Uterus (tissue), 4 donors: ENCODE measurements around the gene RNF144A. TPM values are rescaled to one million over a fixed set of nuclear protein-coding genes. Genes with fewer than 3 reads are reported as not detected.

Experiments used
- DNase-seq, 2 donors: peaks; one replicate each; pipeline ENCODE4 v3.0.0-alpha.2; 2019 to 2020
- H3K27ac ChIP-seq, 2 donors: fragments of 200-600 bp; sonication (generic); 1 replicate in 1 of 2; 2 replicates in 1 of 2; pipeline ENCODE4 v1.5.1; 2016 to 2018
- H3K27me3 ChIP-seq, 2 donors: fragments of 200-600 bp; sonication (generic); one replicate each; pipeline ENCODE4 v1.5.1; 2018 to 2019; ENCODE audit warnings: control low read depth in 1 of 2
- H3K36me3 ChIP-seq, 2 donors: fragments of 200-600 bp; sonication (generic); one replicate each; pipeline ENCODE4 v1.5.1; 2019; ENCODE audit warnings: control low read depth in 1 of 2
- H3K4me1 ChIP-seq, 2 donors: fragments of 200-600 bp; sonication (generic); one replicate each; pipeline ENCODE4 v1.5.1; 2018 to 2019; ENCODE audit warnings: control low read depth in 1 of 2
- H3K4me3 ChIP-seq, 2 donors: fragments of 200-600 bp; sonication (generic); 1 replicate in 1 of 2; 2 replicates in 1 of 2; pipeline ENCODE4 v1.5.1; 2018 to 2019; ENCODE audit warnings: mild to moderate bottlenecking in 1 of 2
- H3K9me3 ChIP-seq, 2 donors: fragments of 200-600 bp; sonication (generic); one replicate each; pipeline ENCODE4 v1.5.1; 2019; ENCODE audit warnings: control low read depth in 1 of 2
- CTCF ChIP-seq, 4 experiments: fragments of 200-600 bp in 2 of 4; fragments of 450-650 bp in 2 of 4; sonication (generic) in 2 of 4; IDR thresholded peaks; one replicate each; pipeline ENCODE4 v1.5.1; 2016 to 2019; ENCODE audit warnings: antibody characterized with exemption in 4 of 4, mild to moderate bottlenecking in 2 of 4, moderate library complexity in 1 of 4
- POLR2A ChIP-seq, 2 donors: fragments of 450-650 bp; IDR thresholded peaks; one replicate each; pipeline ENCODE4 v1.6.1; 2016; ENCODE audit warnings: antibody characterized with exemption in 2 of 2, mild to moderate bottlenecking in 1 of 2, moderate library complexity in 1 of 2
- intact Hi-C: fragments of 100-400 bp; cut with DNase I; formaldehyde crosslinking; loops from one replicate; pipeline ENCODE4 v1.15.1; 2023; ENCODE audit warnings: low total_unique reads
- total RNA-seq, 4 donors: library from RNA; depleted of rRNA in 3 of 4; stranded (reverse); fragments of >200 nt in 3 of 4; gene quantifications; one replicate each; pipeline versions ENCODE4 v1.1.0 to v1.2.4, GENCODE V29; 2014 to 2023
- donor health status: DM: yes; HTN: yes; CAD: no.

RNF144A gene
- total RNA-seq, 4 donors from 2014 or later: 22.5 to 103 (median 63.0) TPM

DNA sequence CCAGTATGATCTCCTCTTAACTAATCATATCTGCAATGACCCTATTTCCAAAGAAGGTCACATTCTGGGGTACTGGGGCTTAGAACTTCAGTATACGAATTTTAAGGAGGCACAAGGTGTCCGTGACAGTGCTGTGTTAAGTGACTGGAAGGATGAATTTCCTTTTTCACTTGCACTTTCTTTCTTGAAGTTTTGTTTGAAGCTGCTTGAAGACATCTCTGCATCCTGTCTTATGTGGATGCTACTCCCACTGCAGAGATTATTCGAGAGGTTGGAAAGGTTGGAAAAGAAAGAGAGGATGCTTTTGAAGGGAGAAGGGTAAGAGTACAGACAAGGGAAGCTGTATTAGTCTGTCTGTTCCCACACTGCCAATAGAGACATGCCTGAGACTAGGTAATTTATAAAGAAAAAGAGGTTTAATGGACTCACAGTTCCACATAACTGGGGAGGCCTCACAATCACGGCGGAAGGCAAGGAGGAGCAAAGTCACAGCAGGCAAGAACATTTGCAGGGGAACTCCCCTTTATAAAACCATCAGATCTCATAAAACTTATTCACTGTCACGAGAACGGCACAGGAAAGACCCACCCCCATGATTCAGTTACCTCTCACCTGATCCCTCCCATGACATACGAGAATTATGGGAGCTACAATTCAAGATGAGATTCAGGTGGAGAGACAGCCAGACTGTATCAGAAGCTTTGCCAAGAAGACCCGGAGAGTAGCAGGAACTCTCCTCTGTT lies 3.6 kb upstream of the RNF144A start:
- Histone ChIP-seq H3K9me3 (no peaks in the 10 kb centered on the region), H3K4me3 (no peak overlapping the region), H3K27ac (no peak overlapping the region), H3K27me3 (no peaks in the 10 kb centered on the region), H3K36me3 (no peaks in the 10 kb centered on the region), H3K4me1 (no peaks in the 10 kb centered on the region)
- TF ChIP-seq POLR2A (IDR thresholded peaks at IDR 0.05) (no peak), CTCF (IDR thresholded peaks at IDR 0.05) (no peak)
- intact Hi-C loops: loop anchor here (10.0 kb wide), 1 partner anchor 121 kb away; no protein-coding TSS in a partner anchor
- DNase-seq: no peak

DNA sequence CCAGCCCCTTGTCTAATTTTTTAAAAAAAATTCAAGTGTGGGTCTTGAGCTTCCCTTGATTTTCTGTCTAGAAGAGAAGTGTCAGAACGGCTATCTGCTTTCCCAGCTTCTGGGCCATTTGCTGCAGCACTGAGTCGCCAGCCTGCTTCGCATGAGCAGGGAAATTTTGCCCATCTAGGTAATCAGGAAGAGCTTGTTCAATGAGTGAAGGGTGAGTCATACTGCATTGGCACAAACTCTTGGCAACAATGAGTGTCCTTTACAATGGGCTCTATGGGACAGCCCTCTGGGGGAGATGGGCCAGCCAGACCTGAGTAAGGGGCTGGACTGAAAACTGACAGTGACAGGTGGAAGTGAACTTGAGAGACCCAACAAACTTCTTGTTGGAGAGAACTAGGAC lies 2.4 kb upstream of the RNF144A start:
- TF ChIP-seq CTCF (IDR thresholded peaks at IDR 0.05): no peak
- DNase-seq: no peak
- Histone ChIP-seq H3K36me3 (no peaks in the 10 kb centered on the region), H3K27me3 (no peaks in the 10 kb centered on the region), H3K9me3 (no peaks in the 10 kb centered on the region), H3K4me1 (peaks cover 0 to 8% of the 10 kb centered on the region in 2 donors), H3K27ac (no peak overlapping the region), H3K4me3 (no peak overlapping the region)
- intact Hi-C loops: loop anchor here (10.0 kb wide), 1 partner anchor 120 kb away; no protein-coding TSS in a partner anchor

GRCh38 chr2:6915399-6915798 lies 1.8 kb upstream of the RNF144A start:
- Histone ChIP-seq H3K27ac (no peak overlapping the region), H3K27me3 (no peaks in the 10 kb centered on the region), H3K9me3 (no peaks in the 10 kb centered on the region), H3K4me3 (no peak overlapping the region), H3K36me3 (no peaks in the 10 kb centered on the region), H3K4me1 (peaks cover 0 to 8% of the 10 kb centered on the region in 2 donors)
- intact Hi-C loops: loop anchor here (10.0 kb wide), 1 partner anchor 119 kb away; no protein-coding TSS in a partner anchor
- no peak for TF ChIP-seq POLR2A (IDR thresholded peaks at IDR 0.05)
- TF ChIP-seq CTCF (IDR thresholded peaks at IDR 0.05): no peak
- no peak for DNase-seq

DNA sequence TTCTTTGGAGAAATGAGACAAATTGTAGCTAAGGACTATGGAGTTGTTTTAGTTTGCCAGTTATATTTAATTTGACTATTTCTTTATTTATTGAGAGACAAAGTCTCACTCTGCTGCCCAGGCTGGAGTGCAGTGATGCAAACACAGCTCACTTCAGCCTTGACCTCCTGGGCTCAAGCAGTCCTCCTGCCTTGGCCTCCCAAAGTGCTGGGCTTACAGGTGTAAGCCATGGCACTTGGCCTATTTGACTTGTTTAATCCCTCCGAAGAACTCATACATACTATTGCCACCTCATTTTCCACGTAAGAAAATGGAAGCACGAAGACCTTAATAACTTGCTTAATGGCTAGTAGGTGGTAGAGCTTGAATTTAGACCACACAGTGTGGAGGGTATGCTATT lies 988 bp upstream of the RNF144A start:
- peaks cover 0 to 11% of the 10 kb centered on the region in 2 donors for H3K4me1 ChIP-seq
- H3K4me3 ChIP-seq: no peak overlapping the region
- H3K36me3 ChIP-seq: no peaks in the 10 kb centered on the region
- H3K27ac ChIP-seq: no peak overlapping the region
- intact Hi-C loops: loop anchor here (10.0 kb wide), 1 partner anchor 119 kb away; no protein-coding TSS in a partner anchor
- H3K27me3 ChIP-seq: no peaks in the 10 kb centered on the region
- H3K9me3 ChIP-seq: no peaks in the 10 kb centered on the region
- TF ChIP-seq CTCF (IDR thresholded peaks at IDR 0.05): no peak
- TF ChIP-seq POLR2A (IDR thresholded peaks at IDR 0.05): no peak
- no peak for DNase-seq

DNA sequence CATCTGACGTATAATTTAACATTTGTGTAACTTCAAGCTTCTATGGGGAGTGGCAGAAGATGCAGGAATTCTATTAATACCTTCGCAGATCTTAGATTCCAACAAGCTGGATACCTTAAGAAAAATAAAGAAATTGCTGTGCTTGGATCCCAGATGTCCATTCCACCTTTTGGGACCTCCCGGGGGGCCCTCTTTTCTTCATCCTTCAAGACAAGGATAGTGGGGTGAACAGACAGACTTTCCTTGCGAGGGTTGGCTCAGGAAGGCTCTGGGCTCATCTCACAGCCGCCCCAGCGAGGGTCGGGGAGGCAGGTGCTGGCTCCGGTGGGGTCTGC lies 509 bp upstream of the RNF144A start:
- DNase-seq: no peak
- intact Hi-C loops: loop anchor here (10.0 kb wide), 1 partner anchor 118 kb away; no protein-coding TSS in a partner anchor
- H3K27me3 ChIP-seq: no peaks in the 10 kb centered on the region
- peak overlapping the region; percentile 62 to 86 for H3K27ac ChIP-seq
- no peaks in the 10 kb centered on the region for H3K36me3 ChIP-seq
- H3K4me3 ChIP-seq: peak overlapping the region in 1 of 2 donors; percentile 15
- TF ChIP-seq POLR2A (IDR thresholded peaks at IDR 0.05) (no peak), CTCF (IDR thresholded peaks at IDR 0.05) (no peak)
- peaks cover 0 to 11% of the 10 kb centered on the region in 2 donors for H3K4me1 ChIP-seq
- no peaks in the 10 kb centered on the region for H3K9me3 ChIP-seq
